M059J (cell line): ENCODE data around the gene GFRA3. TPM values are rescaled to one million over a fixed set of nuclear protein-coding genes. Genes with fewer than 3 reads are reported as not detected.

Experiments used
- total RNA-seq: library from RNA; depleted of rRNA; stranded (reverse); fragments of >200 nt; shearing (Covaris generic); gene quantifications from 2 replicates; pipeline ENCODE4 v1.2.3, GENCODE V29; 2014; rRNA removed

The GFRA3 gene
- total RNA-seq, 1 experiment from 2014 or later = not detected

Other genes with a start within 250 kb of the GFRA3 start
- gene FAM13B, start 241.5 kb downstream of the GFRA3 start, total RNA-seq = 9.0 and 13.0 TPM in 2 replicates
- 0.12 and 0.54 TPM in 2 replicates for gene WNT8A, start 190.6 kb downstream of the GFRA3 start, total RNA-seq
- gene NME5, start 135.2 kb downstream of the GFRA3 start, total RNA-seq = 0.25 and 1.8 TPM in 2 replicates
- gene BRD8, start 96.0 kb downstream of the GFRA3 start, total RNA-seq = 24.3 and 38.8 TPM in 2 replicates
- 90.2 and 133 TPM in 2 replicates for gene KIF20A, start 95.5 kb downstream of the GFRA3 start, total RNA-seq
- 41.4 and 47.6 TPM in 2 replicates for gene CDC23, start 61.3 kb downstream of the GFRA3 start, total RNA-seq
- gene CDC25C, start 57.2 kb upstream of the GFRA3 start, total RNA-seq = 20.5 and 28.4 TPM in 2 replicates
- gene FAM53C, start 63.6 kb upstream of the GFRA3 start, total RNA-seq = 27.4 and 27.7 TPM in 2 replicates
- gene KDM3B, start 78.1 kb upstream of the GFRA3 start, total RNA-seq = 29.8 and 41.5 TPM in 2 replicates
- gene REEP2, start 164.4 kb upstream of the GFRA3 start, total RNA-seq = 0.32 and 1.6 TPM in 2 replicates
- 3.9 and 4.1 TPM in 2 replicates for gene EGR1, start 190.9 kb upstream of the GFRA3 start, total RNA-seq